IPS DF 6.9 (cell line): ENCODE data around the gene TNP2.

ENCODE experiments used
- DNase-seq: peaks from one replicate; pipeline ENCODE4 v3.0.0-alpha.2; 2013; ENCODE audit warnings: low read depth, low spot score
- H3K27ac ChIP-seq: one replicate; pipeline ENCODE4 v1.5.1; 2013; ENCODE audit warnings: low read length, control low read depth
- H3K27me3 ChIP-seq: 2 replicates; pipeline ENCODE4 v1.6.1; 2013; ENCODE audit warnings: mild to moderate bottlenecking, low read length; ENCODE audit not compliant: control insufficient read depth, insufficient read depth
- H3K36me3 ChIP-seq: 2 replicates; pipeline ENCODE4 v1.6.1; 2013; ENCODE audit warnings: low read length; ENCODE audit not compliant: control insufficient read depth, insufficient read depth
- H3K4me1 ChIP-seq: 2 replicates; pipeline ENCODE4 v1.6.1; 2013; ENCODE audit warnings: low read length; ENCODE audit not compliant: control insufficient read depth, insufficient read depth
- H3K4me3 ChIP-seq: 2 replicates; pipeline ENCODE4 v1.5.1; 2013; ENCODE audit warnings: mild to moderate bottlenecking, low read length
- H3K9me3 ChIP-seq: 2 replicates; pipeline ENCODE4 v1.6.1; 2013; ENCODE audit warnings: low read length, inconsistent platforms; ENCODE audit not compliant: control insufficient read depth, insufficient read depth
- WGBS: extraction: QIAGEN DNeasy Blood & Tissue Kit; methylation state at CpG from one replicate; pipeline ENCODE4 v1.1.7; 2013; ENCODE audit warnings: mixed read lengths, missing lambda C conversion rate; ENCODE audit not compliant: insufficient read length, insufficient coverage; 5-methylcytosine and 5-hydroxymethylcytosine counted together

TNP2 gene

DNA sequence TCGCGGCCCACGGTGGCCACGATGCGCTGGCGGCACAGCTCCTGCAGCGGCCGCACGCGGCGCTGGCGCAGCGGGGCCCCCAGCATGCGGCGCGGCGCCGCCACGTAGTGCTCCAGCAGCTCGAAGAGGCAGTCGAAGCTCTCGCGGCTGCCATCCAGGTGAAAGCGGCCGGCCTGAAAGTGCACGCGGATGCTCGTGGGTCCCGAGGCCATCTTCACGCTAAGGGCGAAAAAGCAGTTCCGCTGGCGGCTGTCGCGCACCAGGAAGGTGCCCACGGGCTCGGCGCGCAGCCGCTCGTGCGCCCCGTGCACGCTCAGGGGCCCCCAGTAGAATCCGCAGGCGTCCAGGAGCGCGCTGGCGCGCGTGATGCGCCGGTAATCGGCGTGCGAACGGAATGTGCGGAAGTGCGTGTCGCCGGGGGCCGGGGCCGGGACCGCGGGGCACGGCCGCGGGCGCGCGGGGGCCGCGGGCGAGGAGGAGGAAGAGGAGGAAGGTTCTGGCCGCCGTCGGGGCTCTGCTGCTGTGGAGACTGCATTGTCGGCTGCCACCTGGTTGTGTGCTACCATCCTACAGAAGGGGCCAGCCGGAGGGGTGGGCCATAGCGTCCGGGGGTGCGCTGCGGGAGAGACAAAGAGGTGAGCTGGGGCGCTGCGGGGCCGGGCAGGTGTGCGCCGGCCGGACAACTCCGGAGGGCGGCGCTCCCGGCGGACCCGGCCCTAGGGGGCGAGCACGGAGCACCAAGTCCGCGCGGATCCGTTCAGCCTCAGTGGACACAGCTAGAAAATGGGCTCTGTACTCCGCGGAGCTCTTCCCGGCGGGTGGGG lies 14.0 kb downstream of the TNP2 start:
- H3K27me3 ChIP-seq: no peaks in the 10 kb centered on the region
- no peak overlapping the region for H3K27ac ChIP-seq
- H3K4me1 ChIP-seq: 0 out of 2 replicates have a peak, but pooled peaks cover 3% of the 10 kb centered on the region
- DNase-seq: no peak
- no CpG with 5 or more reads among the region's 105 CpGs for WGBS
- H3K9me3 ChIP-seq: no peaks in the 10 kb centered on the region
- peak overlapping the region; percentile 93 for H3K4me3 ChIP-seq
- H3K36me3 ChIP-seq: peaks cover 8% of the 10 kb centered on the region; the same call in 1 of the 2 replicates

DNA sequence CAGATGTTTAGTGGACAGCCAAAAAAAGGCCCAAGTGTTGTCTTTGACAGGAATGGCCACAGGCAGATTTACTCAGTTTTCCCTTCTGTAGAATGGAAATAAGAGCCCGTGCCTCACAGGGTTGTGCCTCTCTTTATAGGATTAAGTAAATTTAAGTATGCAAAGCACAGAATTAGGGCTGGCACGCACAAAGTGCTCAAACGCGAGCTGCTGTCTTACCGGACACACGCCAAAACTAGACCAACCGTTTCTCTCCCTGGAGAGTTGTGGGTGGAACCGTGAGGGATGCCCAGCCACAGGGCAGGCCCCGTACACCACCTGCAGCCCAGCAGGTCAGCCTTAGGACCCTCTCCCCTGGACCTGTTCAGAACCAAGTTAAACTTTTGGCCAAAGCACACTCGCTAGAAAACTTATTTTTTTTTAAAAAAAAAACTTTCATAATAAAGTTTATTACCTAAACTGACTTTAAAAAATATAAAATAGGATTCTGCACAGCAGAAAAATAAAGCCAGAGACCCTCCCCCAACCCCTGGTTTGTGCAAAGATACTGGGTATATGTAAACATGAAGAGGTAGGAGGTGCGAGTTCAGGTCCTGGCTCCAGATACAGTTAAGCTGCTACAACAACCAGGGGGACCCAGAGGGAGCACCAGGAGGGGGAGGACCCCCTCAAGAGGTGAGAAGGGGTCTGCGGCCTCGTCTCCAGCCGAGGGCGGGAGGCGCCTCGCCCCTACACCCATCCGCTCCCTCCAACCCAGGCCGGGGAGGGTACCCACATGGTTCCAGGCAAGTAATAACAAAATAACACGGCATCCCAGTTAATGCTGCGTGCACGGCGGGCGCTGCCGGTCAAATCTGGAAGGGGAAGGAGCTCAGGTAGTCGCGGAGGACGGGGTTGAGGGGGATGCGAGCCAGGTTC lies 14.9 kb downstream of the TNP2 start:
- Histone ChIP-seq H3K4me1 (0 out of 2 replicates have a peak, but pooled peaks cover 3% of the 10 kb centered on the region), H3K36me3 (peaks cover 8% of the 10 kb centered on the region; the same call in 1 of the 2 replicates), H3K4me3 (peak overlapping the region; percentile 93; the same call in 1 of the 2 replicates), H3K27ac (no peak overlapping the region), H3K27me3 (no peaks in the 10 kb centered on the region), H3K9me3 (no peaks in the 10 kb centered on the region)
- DNase-seq: no peak
- no CpG with 5 or more reads among the region's 29 CpGs for WGBS

DNA sequence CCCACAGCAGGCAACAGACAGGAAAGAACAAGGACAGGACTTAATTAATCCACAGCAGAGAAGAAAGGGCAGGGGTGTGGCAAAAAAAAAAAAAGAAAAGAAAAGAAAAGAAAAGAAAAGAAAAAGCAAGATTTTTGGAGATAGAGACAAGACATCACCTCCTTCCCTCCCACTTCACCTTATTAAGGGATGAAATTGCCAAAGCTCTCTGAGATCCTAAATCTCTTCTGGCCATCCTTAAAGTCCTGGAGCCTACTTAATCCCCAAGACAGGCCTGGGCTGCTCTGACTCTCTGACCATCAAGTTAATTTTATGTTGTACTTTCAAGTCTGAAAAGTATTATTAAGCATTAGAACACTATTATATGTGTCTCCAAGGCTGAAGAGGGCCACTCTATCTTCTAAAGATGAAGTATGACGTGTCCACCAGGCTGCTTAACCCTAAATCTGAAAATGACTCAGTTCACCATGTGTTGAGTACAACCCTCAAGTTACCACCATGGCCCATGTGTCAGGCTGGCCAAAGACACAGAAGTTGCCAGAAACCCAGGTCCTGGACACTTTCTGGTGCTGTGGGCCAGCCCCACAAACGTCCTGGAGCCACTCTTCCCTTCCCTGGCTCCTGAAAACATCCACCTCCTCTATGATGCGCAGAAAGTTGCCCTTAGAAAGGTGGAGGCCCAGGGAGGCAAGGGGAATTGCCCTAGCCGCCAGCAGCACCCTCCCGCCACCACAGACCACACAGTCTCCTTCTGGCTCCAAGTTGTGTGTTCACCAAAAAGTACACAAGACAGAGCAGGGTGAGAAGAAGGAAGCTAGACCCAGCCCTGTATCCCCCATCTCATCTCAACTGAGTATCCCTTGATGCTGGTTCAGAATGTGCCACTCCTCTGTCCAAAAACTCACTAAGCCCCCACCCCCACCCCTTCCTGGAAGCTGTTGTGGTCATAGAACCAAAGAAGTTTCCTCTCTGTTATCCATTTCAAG lies 15.8 kb downstream of the TNP2 start:
- DNase-seq: no peak
- Histone ChIP-seq H3K27ac (no peak overlapping the region), H3K36me3 (peaks cover 8% of the 10 kb centered on the region; the same call in 1 of the 2 replicates), H3K9me3 (no peaks in the 10 kb centered on the region), H3K27me3 (no peaks in the 10 kb centered on the region), H3K4me1 (0 out of 2 replicates have a peak, but pooled peaks cover 3% of the 10 kb centered on the region), H3K4me3 (no peak overlapping the region)
- WGBS: no CpG with 5 or more reads among the region's 5 CpGs

DNA sequence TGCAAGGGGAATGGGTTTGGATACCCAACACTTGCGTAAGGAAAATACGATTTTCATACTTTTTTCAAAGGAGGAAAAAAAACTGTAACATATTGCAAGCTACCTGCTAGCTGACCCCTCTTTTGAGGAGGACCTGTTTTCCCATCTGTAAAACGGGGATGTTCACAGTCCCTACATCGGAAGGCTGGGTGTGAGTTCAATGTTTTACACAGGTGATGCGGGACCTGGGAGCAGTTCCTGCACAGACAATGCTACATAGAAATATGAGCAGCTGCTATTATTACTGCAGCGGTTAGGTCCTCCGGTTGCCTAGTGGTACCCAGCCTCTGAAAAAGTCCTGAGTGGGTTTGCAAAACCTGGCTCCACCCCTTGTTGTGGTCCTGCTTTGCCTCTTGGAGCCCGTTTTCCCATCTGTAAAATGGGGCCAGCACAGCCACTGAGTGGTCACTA lies 16.6 kb downstream of the TNP2 start:
- no peak overlapping the region for H3K27ac ChIP-seq
- H3K4me1 ChIP-seq: 0 out of 2 replicates have a peak, but pooled peaks cover 3% of the 10 kb centered on the region
- peaks cover 8% of the 10 kb centered on the region; the same call in 1 of the 2 replicates for H3K36me3 ChIP-seq
- no peaks in the 10 kb centered on the region for H3K9me3 ChIP-seq
- no peaks in the 10 kb centered on the region for H3K27me3 ChIP-seq
- WGBS: no CpG with 5 or more reads among the region's 8 CpGs
- no peak overlapping the region for H3K4me3 ChIP-seq
- DNase-seq: no peak

DNA sequence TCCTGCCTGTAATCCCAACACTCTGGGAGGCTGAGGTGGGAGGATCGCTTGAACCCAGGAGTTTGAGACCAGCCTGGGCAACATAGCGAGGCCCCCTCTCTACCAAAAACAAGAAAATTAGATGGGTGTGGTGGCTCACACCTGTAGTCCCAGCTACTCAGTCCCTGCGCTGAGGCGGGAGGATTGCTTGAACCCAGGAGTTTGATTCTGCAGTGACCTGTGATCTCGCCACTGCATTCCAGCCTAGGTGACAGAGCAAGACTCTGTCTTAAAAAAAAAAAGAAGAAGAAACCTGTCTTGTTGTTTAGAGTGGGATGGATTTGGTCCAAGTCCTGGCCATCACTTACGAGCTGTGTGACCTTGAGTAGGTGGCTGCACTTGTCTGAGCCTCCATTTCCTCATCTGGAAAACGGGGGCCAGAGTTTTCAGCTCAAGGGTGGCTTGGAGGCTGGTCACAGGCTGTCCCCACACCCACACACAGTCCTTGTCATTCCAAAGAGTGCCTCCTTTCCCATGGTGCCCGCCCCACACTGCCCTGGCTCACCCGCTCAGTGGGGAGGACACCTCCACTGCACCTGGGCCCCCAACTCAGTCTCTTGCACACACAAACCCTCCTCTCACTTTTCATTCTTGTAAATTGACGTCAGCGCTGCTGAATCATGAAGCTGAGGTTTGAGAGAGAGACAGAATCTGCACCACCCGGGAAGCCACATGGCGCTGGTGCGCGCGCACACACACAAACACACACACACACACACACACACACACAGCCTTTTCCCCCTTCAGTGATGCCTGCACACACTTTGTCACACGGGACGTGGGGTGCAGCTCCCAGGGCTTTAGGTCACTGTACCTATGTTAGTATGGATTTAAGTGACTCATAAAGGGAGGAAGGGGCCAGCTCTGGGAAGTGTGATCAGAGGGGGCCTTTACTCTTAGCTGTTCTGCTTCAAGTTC lies 17.3 kb downstream of the TNP2 start:
- WGBS: no CpG with 5 or more reads among the region's 18 CpGs
- Histone ChIP-seq H3K4me1 (0 out of 2 replicates have a peak, but pooled peaks cover 1% of the 10 kb centered on the region), H3K36me3 (peaks cover 8% of the 10 kb centered on the region; the same call in 1 of the 2 replicates), H3K9me3 (no peaks in the 10 kb centered on the region), H3K27ac (no peak overlapping the region), H3K4me3 (no peak overlapping the region), H3K27me3 (no peaks in the 10 kb centered on the region)
- no peak for DNase-seq

DNA sequence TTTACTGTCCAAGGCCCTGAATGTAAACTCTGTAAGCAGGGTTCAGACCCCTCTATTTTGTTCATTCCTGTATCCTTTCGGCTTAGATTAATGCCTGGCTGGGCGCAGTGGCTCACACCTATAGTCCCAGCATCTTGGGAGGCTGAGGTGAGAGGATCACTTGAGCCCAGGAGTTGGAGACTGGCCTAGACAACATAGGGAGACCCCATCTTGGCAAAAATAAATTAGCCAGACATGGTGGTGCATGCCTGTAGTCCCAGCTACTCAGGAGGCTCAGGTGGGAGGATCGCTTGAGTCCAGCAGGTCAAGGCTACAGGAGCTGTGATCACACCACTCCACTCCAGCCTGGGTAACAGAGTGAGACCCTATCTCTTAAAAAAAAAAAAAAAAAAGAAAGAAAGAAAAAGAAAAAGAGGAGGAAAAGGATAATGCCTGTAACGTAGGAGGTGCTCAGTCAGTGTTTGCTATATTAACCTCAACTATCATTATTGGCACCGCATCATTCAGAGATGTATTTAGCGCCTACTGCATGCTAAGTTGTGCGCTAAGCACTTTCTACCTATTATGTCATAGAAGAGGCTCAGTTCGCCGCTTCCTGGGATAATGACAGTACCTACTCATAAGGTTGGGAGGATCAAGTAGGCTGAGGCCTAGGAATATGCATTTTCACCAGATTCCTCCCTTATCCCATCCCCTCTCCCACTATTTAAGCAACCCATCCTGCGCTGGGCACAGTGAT lies 18.2 kb downstream of the TNP2 start:
- peaks cover 8% of the 10 kb centered on the region; the same call in 1 of the 2 replicates for H3K36me3 ChIP-seq
- H3K27me3 ChIP-seq: no peaks in the 10 kb centered on the region
- no peak overlapping the region for H3K27ac ChIP-seq
- 0 out of 2 replicates have a peak, but pooled peaks cover 1% of the 10 kb centered on the region for H3K4me1 ChIP-seq
- DNase-seq: no peak
- H3K4me3 ChIP-seq: no peak overlapping the region
- WGBS: no CpG with 5 or more reads among the region's 10 CpGs
- H3K9me3 ChIP-seq: no peaks in the 10 kb centered on the region

DNA sequence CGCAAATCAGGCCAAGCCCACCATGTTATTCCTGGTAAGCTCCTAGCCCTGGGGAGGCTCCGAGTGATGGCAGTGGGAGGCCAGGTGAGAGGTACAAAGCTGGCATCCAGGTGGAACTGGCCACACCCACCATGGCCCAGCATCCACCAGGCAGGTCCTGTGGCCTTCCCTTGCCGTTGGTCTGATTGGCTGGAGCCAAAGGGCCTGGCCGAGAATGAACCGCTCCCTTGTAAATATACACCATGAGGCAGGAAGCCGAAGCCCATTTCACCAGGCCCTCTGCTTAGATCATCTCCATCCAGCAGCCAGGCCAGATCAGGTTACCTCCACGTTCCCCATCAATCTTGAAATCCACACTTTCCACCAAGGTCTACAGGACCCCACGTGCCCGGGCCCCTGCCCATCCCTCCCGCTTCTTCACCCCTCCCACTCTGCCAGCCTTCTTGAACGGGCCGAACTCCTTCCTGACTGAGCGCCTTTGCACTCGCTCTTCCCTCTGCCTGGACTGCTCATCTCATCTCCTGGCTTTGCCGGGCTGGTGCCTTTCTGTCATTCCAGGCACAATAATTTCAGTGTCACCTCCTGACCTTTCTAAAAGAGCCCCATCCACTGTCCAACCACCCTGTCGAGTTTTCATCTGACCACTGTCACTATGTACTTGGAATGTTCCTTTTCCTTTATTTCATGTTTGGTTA lies 18.9 kb downstream of the TNP2 start:
- DNase-seq: no peak
- 0 out of 2 replicates have a peak, but pooled peaks cover 1% of the 10 kb centered on the region for H3K4me1 ChIP-seq
- H3K27ac ChIP-seq: no peak overlapping the region

More for the DNA sequence above, 18.9 kb downstream of the TNP2 start:
- H3K27me3 ChIP-seq: no peaks in the 10 kb centered on the region
- no CpG with 5 or more reads among the region's 16 CpGs for WGBS
- H3K4me3 ChIP-seq: no peak overlapping the region
- H3K36me3 ChIP-seq: peaks cover 8% of the 10 kb centered on the region; the same call in 1 of the 2 replicates
- H3K9me3 ChIP-seq: no peaks in the 10 kb centered on the region
